Parathyroid adenoma (tissue), 2 donors: ENCODE measurements around the gene CEP104.

Source experiments
- H2AFZ ChIP-seq: fragments of 300-600 bp; sonication (generic); one replicate; pipeline ENCODE4 v1.7.0; 2017; ENCODE audit warnings: antibody characterized with exemption, mild to moderate bottlenecking
- H3K27ac ChIP-seq: fragments of 300-600 bp; sonication (generic); one replicate; pipeline ENCODE4 v1.7.0; 2017
- H3K27me3 ChIP-seq: fragments of 300-600 bp; sonication (generic); one replicate; pipeline ENCODE4 v1.7.0; 2017; ENCODE audit warnings: low read length; ENCODE audit not compliant: control insufficient read depth, insufficient read depth
- H3K36me3 ChIP-seq: fragments of 300-600 bp; sonication (generic); one replicate; pipeline ENCODE4 v1.7.0; 2017; ENCODE audit warnings: low read length; ENCODE audit not compliant: control insufficient read depth, insufficient read depth
- H3K4me1 ChIP-seq: fragments of 300-600 bp; sonication (generic); one replicate; pipeline ENCODE4 v1.7.0; 2017; ENCODE audit warnings: control low read depth
- H3K4me2 ChIP-seq: fragments of 300-600 bp; sonication (generic); one replicate; pipeline ENCODE4 v1.7.0; 2017; ENCODE audit warnings: low read length
- H3K4me3 ChIP-seq: fragments of 300-600 bp; sonication (generic); one replicate; pipeline ENCODE4 v1.7.0; 2017; ENCODE audit warnings: low read depth, low read length
- H3K79me2 ChIP-seq: fragments of 300-600 bp; sonication (generic); one replicate; pipeline ENCODE4 v1.7.0; 2017; ENCODE audit warnings: control low read depth
- H3K9ac ChIP-seq: fragments of 300-600 bp; sonication (generic); one replicate; pipeline ENCODE4 v1.7.0; 2017; ENCODE audit warnings: mild to moderate bottlenecking
- H3K9me3 ChIP-seq: fragments of 300-600 bp; sonication (generic); one replicate; pipeline ENCODE4 v1.7.0; 2017; ENCODE audit warnings: low read length; ENCODE audit not compliant: control insufficient read depth
- CTCF ChIP-seq: fragments of 300-600 bp; sonication (generic); IDR thresholded peaks from one replicate; pipeline ENCODE4 v1.7.0; 2017; ENCODE audit warnings: antibody characterized with exemption, mild to moderate bottlenecking
- donor health status: primary hyperparathyroidism.

Gene CEP104

GRCh38 chr1:3847081-3847480 is 9.9 kb downstream of the CEP104 start:
- Histone ChIP-seq H3K27ac (no peak overlapping the region), H3K79me2 (no peaks in the 10 kb centered on the region), H2AFZ (no peak overlapping the region), H3K4me2 (no peak overlapping the region), H3K27me3 (no peaks in the 10 kb centered on the region), H3K4me3 (no peak overlapping the region), H3K9ac (no peak overlapping the region), H3K9me3 (no peaks in the 10 kb centered on the region), H3K36me3 (no peaks in the 10 kb centered on the region), H3K4me1 (no peaks in the 10 kb centered on the region)
- no peak for TF ChIP-seq CTCF

- no peak overlapping the region for H2AFZ ChIP-seq
- no peaks in the 10 kb centered on the region for H3K9me3 ChIP-seq
- no peaks in the 10 kb centered on the region for H3K79me2 ChIP-seq
- no peaks in the 10 kb centered on the region for H3K27me3 ChIP-seq
- H3K9ac ChIP-seq, result no peak overlapping the region
- TF ChIP-seq CTCF, result no peak
- no peaks in the 10 kb centered on the region for H3K4me1 ChIP-seq
- H3K36me3 ChIP-seq, result no peaks in the 10 kb centered on the region
- H3K4me2 ChIP-seq, result no peak overlapping the region
- H3K27ac ChIP-seq, result no peak overlapping the region
- no peak overlapping the region for H3K4me3 ChIP-seq
These were observed 10.5 kb downstream of the CEP104 start for GRCh38 chr1:3846541-3846940.

- Histone ChIP-seq H3K4me2 (no peak overlapping the region), H3K4me1 (no peaks in the 10 kb centered on the region), H3K9me3 (no peaks in the 10 kb centered on the region), H3K4me3 (no peak overlapping the region), H3K27ac (no peak overlapping the region), H2AFZ (no peak overlapping the region), H3K79me2 (no peaks in the 10 kb centered on the region), H3K27me3 (no peaks in the 10 kb centered on the region), H3K9ac (no peak overlapping the region), H3K36me3 (no peaks in the 10 kb centered on the region)
- TF ChIP-seq CTCF, result no peak
These were observed 14.1 kb downstream of the CEP104 start for GRCh38 chr1:3842912-3843311.

- H3K9ac ChIP-seq, result no peak overlapping the region
- no peaks in the 10 kb centered on the region for H3K27me3 ChIP-seq
- no peak for TF ChIP-seq CTCF
- no peak overlapping the region for H3K4me3 ChIP-seq
- no peak overlapping the region for H3K4me2 ChIP-seq
- no peaks in the 10 kb centered on the region for H3K36me3 ChIP-seq
- H3K4me1 ChIP-seq, result no peaks in the 10 kb centered on the region
- no peaks in the 10 kb centered on the region for H3K79me2 ChIP-seq
- H2AFZ ChIP-seq, result no peak overlapping the region
- H3K27ac ChIP-seq, result no peak overlapping the region
- no peaks in the 10 kb centered on the region for H3K9me3 ChIP-seq
These were observed 15.5 kb downstream of the CEP104 start for GRCh38 chr1:3841491-3841890.

- Histone ChIP-seq H3K4me2 (no peak overlapping the region), H3K27ac (no peak overlapping the region), H3K4me1 (no peaks in the 10 kb centered on the region), H3K9me3 (no peaks in the 10 kb centered on the region), H2AFZ (no peak overlapping the region), H3K27me3 (no peaks in the 10 kb centered on the region), H3K4me3 (no peak overlapping the region), H3K36me3 (no peaks in the 10 kb centered on the region), H3K9ac (no peak overlapping the region), H3K79me2 (no peaks in the 10 kb centered on the region)
- TF ChIP-seq CTCF, result no peak
These were observed 18.2 kb downstream of the CEP104 start for GRCh38 chr1:3838788-3839187.
